ENCODE results near the gene IFT81. TPM values are rescaled to one million over a fixed set of nuclear protein-coding genes. Genes with fewer than 3 reads are reported as not detected.

The IFT81 gene
- total RNA-seq, 2 donors from 2014 or later: 1.0 to 3.9 TPM

- no peaks in the 10 kb centered on the region for H3K9me3 Mint-ChIP-seq
- H3K36me3 Mint-ChIP-seq: no peaks in the 10 kb centered on the region
- no peak overlapping the region for H3K27ac Mint-ChIP-seq
- DNase-seq (ENCODE audit: low spot score in 2 of 2) (no peak), ATAC-seq (no peak)
These were observed 142.3 kb downstream of the IFT81 start for GRCh38 chr12:110266381-110266960.

GRCh38 chr12:110266980-110267620, 142.9 kb downstream of the IFT81 start:
- DNase-seq (ENCODE audit: low spot score in 2 of 2): no peak
- Mint-ChIP-seq H3K36me3 (no peaks in the 10 kb centered on the region), H3K27ac (no peak overlapping the region), H3K9me3 (no peaks in the 10 kb centered on the region)
- no peak for ATAC-seq

Other genes starting within 250 kb of the IFT81 start
- gene GLTP, start 243.8 kb upstream of the IFT81 start, total RNA-seq: 10 to 100 TPM; 22.2 to 24.9 TPM
- 10 to 100 TPM; 14.9 to 18.3 TPM for gene TCHP, start 224.1 kb upstream of the IFT81 start, total RNA-seq
- gene GIT2, start 128.0 kb upstream of the IFT81 start, total RNA-seq: 10 to 100 TPM; 64.3 to 70.1 TPM
- 10 to 100 TPM; 64.7 to 65.2 TPM for gene ANKRD13A, start 124.9 kb upstream of the IFT81 start, total RNA-seq
- 10 to 100 TPM in 1 of 2 donors, 1 to 10 TPM in 1; 6.4 to 12.7 TPM for gene C12orf76, start 75.8 kb upstream of the IFT81 start, total RNA-seq
- 100 to 1,000 TPM; 121 to 132 TPM for gene ATP2A2, start 156.9 kb downstream of the IFT81 start, total RNA-seq